Erythroblast (primary cell): ENCODE data around the gene NPNT.

Experiments used
- GATA1 ChIP-seq: IDR thresholded peaks from 2 replicates; pipeline ENCODE4 v1.6.1; 2011; ENCODE audit warnings: low read depth, mild to moderate bottlenecking, control low read depth, low read length, moderate library complexity
- POLR2A ChIP-seq: IDR thresholded peaks from 2 replicates; pipeline ENCODE4 v1.6.1; 2011; ENCODE audit warnings: mild to moderate bottlenecking, low read length

DNA sequence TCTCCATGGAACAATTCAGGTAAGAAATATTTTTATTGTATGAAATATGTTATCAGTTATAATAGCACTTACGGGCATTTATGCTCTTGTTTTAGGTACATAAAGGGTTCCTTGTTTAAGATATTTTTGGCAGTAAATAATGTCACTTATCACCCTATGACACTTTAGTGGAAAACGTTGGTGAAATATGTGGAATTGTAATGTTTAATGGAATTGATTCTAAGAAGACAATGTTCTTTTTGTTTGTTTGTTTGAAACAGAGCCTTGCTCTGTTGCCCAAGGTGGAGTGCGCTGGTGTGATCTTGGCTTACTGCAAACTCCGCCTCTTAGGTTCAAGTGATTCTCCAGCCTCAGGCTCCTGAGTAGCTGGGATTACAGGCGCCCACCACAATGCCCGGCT lies 17.4 kb downstream of the NPNT start:
- TF ChIP-seq POLR2A: no peak
- TF ChIP-seq GATA1: no peak
